T-helper 17 cell (primary cell): Measurements from ENCODE around the gene HMCN1. TPM values are rescaled to one million over a fixed set of nuclear protein-coding genes. Genes with fewer than 3 reads are reported as not detected.
"Not testable (repeated sequence)": the region's sequence is repeated elsewhere in the genome, so short reads cannot be mapped to it uniquely, and the experiment has no call there.

ENCODE experiments used
- ATAC-seq: fragments of 150-1000 bp; cut with Tn5 transposase; 2 replicates; pipeline ENCODE4 v1.10.0; 2021; ENCODE audit warnings: mild to moderate bottlenecking, moderate library complexity
- DNase-seq, 3 donors: peaks; one replicate each; pipeline versions ENCODE4 v3.0.0 to v3.0.0-alpha.2; 2020 to 2021
- H3K9me3 ChIP-seq: one replicate; pipeline ENCODE4 v1.7.0; 2013; ENCODE audit warnings: low read length, mild to moderate bottlenecking; ENCODE audit not compliant: control insufficient read depth, poor library complexity, severe bottlenecking
- H3K27ac Mint-ChIP-seq: one replicate; pipeline ENCODE4 v1.8.0; 2022; ENCODE audit warnings: mild to moderate bottlenecking, moderate library complexity, mixed read lengths
- H3K27me3 Mint-ChIP-seq: one replicate; pipeline ENCODE4 v1.8.0; 2022; ENCODE audit warnings: mixed read lengths
- H3K36me3 Mint-ChIP-seq: one replicate; pipeline ENCODE4 v1.8.0; 2022; ENCODE audit warnings: low read depth, mixed read lengths
- H3K4me1 Mint-ChIP-seq: one replicate; pipeline ENCODE4 v1.8.0; 2022; ENCODE audit warnings: mild to moderate bottlenecking, mixed read lengths
- H3K4me3 Mint-ChIP-seq: one replicate; pipeline ENCODE4 v1.8.0; 2022; ENCODE audit warnings: mild to moderate bottlenecking, moderate library complexity, mixed read lengths
- total RNA-seq, 4 donors: library from RNA in 2 of 4; stranded (reverse) in 2 of 4; gene quantifications; one replicate each; pipeline ENCODE4 v1.2.3 and lab custom pipeline; 2022 to 2026

HMCN1 gene
- total RNA-seq, 2 donors from 2014 or later = 0.05 to 0.57 TPM

- Mint-ChIP-seq H3K4me1 (no peaks in the 10 kb centered on the region), H3K27me3 (no peaks in the 10 kb centered on the region), H3K27ac (no peak overlapping the region), H3K4me3 (no peak overlapping the region), H3K36me3 (no peaks in the 10 kb centered on the region)
- DNase-seq = no peak
- H3K9me3 ChIP-seq = no peaks in the 10 kb centered on the region
- no peak for ATAC-seq
Measured at GRCh38 chr1:186142916-186143315, 408.7 kb downstream of the HMCN1 start.

DNA sequence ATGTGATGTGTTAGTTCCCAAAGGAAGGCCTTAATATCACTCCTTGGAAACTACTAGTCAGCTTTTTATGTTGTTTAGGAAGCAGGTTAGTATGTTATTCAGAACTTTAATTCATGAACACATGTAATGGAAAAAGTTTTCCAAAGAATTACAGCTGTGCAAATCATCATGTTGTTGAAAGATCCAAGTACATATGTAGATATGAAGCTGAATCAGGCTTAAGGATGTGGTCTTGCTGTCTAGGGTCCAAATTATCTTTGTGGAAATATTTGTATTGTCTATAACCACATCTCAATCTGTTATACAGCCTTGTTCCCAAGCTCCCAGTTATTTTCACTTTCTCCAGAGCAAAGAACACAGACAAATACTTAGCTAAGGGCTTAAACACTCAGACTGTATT, 409.3 kb downstream of the HMCN1 start:
- Mint-ChIP-seq H3K27ac (no peak overlapping the region), H3K4me1 (no peaks in the 10 kb centered on the region), H3K27me3 (no peaks in the 10 kb centered on the region), H3K36me3 (no peaks in the 10 kb centered on the region), H3K4me3 (no peak overlapping the region)
- no peaks in the 10 kb centered on the region for H3K9me3 ChIP-seq
- ATAC-seq = no peak
- DNase-seq = no peak

DNA sequence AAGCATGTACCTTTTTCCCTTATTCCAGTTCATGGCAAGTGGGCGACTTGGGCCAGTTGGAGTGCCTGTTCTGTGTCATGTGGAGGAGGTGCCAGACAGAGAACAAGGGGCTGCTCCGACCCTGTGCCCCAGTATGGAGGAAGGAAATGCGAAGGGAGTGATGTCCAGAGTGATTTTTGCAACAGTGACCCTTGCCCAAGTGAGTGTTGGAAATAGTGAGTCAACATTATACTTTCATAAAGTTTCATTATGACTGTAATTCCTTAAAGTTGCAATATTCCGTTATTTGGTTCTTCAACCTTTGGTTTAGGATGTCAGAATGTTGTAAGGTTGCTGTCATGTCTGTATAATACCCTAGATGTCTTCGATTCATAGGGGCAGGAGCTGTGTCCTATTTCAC, 410.3 kb downstream of the HMCN1 start:
- Mint-ChIP-seq H3K4me1 (no peaks in the 10 kb centered on the region), H3K27ac (no peak overlapping the region), H3K27me3 (no peaks in the 10 kb centered on the region), H3K4me3 (no peak overlapping the region), H3K36me3 (no peaks in the 10 kb centered on the region)
- ATAC-seq (no peak), DNase-seq (no peak)
- no peaks in the 10 kb centered on the region for H3K9me3 ChIP-seq

DNA sequence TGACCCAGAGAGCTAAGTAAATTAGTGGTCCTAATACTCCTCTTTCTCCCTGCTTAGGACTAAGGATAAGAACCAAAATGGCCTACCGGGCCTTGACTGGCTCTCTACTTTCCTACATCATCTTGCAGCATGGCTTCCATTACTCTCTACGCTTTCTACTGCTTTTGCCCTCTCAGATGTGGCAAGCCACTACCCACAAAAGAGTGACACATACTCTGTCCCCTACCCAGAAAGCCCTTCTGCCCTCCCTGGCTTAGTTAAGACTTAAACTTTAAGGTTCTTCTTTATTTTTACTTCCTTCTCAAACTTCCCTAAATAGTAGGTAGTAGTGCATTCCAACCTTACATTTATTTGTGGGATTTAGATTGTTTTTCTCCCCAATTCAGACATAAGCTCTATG, 412.8 kb downstream of the HMCN1 start:
- H3K27me3 Mint-ChIP-seq = no peaks in the 10 kb centered on the region
- no peak overlapping the region for H3K27ac Mint-ChIP-seq
- no peaks in the 10 kb centered on the region for H3K9me3 ChIP-seq
- DNase-seq (no peak), ATAC-seq (no peak)
- H3K4me1 Mint-ChIP-seq = no peaks in the 10 kb centered on the region
- no peak overlapping the region for H3K4me3 Mint-ChIP-seq
- no peaks in the 10 kb centered on the region for H3K36me3 Mint-ChIP-seq

DNA sequence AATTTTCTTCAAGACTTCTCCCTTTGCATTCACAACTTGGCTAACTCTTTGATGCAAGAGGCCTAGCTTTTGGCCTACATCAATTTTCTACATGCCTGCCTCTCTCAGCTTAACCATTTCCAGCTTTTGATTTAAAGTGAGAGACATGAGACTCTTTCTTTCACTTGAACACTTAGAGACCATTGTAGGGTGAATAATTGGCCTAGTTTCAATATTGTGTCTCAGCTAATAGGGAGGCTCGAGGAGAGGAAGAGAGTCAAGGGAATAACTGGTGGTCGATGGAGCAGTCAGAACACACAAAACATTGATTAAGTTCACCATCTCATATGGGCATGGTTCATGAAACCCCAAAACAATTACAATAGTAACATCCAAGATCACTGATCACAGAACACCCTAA, 415.4 kb downstream of the HMCN1 start:
- H3K27ac Mint-ChIP-seq = no peak overlapping the region
- peaks cover 16% of the 10 kb centered on the region for H3K27me3 Mint-ChIP-seq
- DNase-seq (no peak), ATAC-seq (no peak)
- H3K4me1 Mint-ChIP-seq = no peaks in the 10 kb centered on the region
- H3K36me3 Mint-ChIP-seq = no peaks in the 10 kb centered on the region
- H3K4me3 Mint-ChIP-seq = no peak overlapping the region
- H3K9me3 ChIP-seq = no peaks in the 10 kb centered on the region

- Mint-ChIP-seq H3K27ac (no peak overlapping the region), H3K4me3 (no peak overlapping the region), H3K36me3 (no peaks in the 10 kb centered on the region), H3K27me3 (peaks cover 23% of the 10 kb centered on the region), H3K4me1 (no peaks in the 10 kb centered on the region)
- no peak for DNase-seq
- no peaks in the 10 kb centered on the region for H3K9me3 ChIP-seq
- ATAC-seq = no peak
Measured at GRCh38 chr1:186152227-186152619, 418.0 kb downstream of the HMCN1 start.

- no peak for DNase-seq
Measured at GRCh38 chr1:186152620-186153239, 418.5 kb downstream of the HMCN1 start.

DNA sequence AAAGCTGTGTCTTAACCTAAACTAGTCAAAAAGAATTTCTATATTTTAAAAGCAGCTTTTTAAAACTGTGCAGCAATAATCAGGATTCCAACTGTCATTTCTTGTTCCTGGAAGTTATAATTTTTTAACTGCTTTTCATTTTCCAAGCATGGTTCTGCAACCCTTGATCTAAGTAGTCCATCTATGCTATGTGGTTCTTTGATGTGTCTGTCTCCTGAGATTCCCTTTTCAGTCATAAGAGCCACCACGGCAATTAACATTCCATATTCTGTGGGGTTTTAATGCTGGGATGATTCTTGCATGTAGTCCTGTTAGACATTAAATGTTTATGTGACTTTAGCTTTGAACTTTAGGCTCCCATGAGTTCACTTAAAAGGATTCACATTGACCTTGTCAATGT, 420.5 kb downstream of the HMCN1 start:
- Mint-ChIP-seq H3K27me3 (peaks cover 23% of the 10 kb centered on the region), H3K4me3 (no peak overlapping the region), H3K27ac (no peak overlapping the region), H3K4me1 (no peaks in the 10 kb centered on the region), H3K36me3 (no peaks in the 10 kb centered on the region)
- no peak for DNase-seq
- ATAC-seq = no peak
- H3K9me3 ChIP-seq = no peaks in the 10 kb centered on the region

More at GRCh38 chr1:186152620-186153239, 418.5 kb downstream of the HMCN1 start:
- peaks cover 23% of the 10 kb centered on the region for H3K27me3 Mint-ChIP-seq
- H3K27ac Mint-ChIP-seq = no peak overlapping the region
- no peak for ATAC-seq
- no peaks in the 10 kb centered on the region for H3K4me1 Mint-ChIP-seq
- no peaks in the 10 kb centered on the region for H3K36me3 Mint-ChIP-seq
- no peak overlapping the region for H3K4me3 Mint-ChIP-seq
- no peaks in the 10 kb centered on the region for H3K9me3 ChIP-seq

DNA sequence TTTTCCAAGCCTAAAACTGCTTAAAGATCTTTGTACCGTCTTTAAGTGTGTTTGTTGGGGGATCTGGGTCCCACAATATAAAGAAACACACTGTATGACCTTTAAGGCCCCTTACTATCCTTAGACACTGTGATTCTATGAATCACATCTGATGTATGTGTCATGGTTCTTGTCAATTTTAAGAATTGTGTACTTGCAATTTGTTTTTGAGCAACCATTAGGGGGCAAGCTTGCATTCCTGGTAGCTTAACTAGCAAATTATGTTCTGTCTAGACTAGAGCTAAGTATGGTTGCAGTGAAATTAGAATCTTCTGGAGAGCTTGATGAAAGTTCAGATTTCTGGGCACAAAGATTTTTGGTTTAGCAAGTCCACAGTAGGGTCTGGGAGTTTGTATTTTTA, 421.4 kb downstream of the HMCN1 start:
- ATAC-seq (no peak), DNase-seq (no peak)
- Mint-ChIP-seq H3K27me3 (peaks cover 23% of the 10 kb centered on the region), H3K4me3 (no peak overlapping the region), H3K27ac (no peak overlapping the region), H3K4me1 (no peaks in the 10 kb centered on the region), H3K36me3 (no peaks in the 10 kb centered on the region)
- no peaks in the 10 kb centered on the region for H3K9me3 ChIP-seq

- peaks cover 18% of the 10 kb centered on the region for H3K27me3 Mint-ChIP-seq
- ATAC-seq, H3K36me3 Mint-ChIP-seq, DNase-seq, H3K9me3 ChIP-seq, H3K27ac Mint-ChIP-seq, H3K4me1 Mint-ChIP-seq, H3K4me3 Mint-ChIP-seq: not testable (repeated sequence)
Measured at GRCh38 chr1:186162895-186163294, 428.7 kb downstream of the HMCN1 start.

- DNase-seq (no peak), ATAC-seq (no peak)
- Mint-ChIP-seq H3K27ac (no peak overlapping the region), H3K4me1 (no peaks in the 10 kb centered on the region), H3K4me3 (no peak overlapping the region), H3K27me3 (peaks cover 18% of the 10 kb centered on the region), H3K36me3 (no peaks in the 10 kb centered on the region)
- no peaks in the 10 kb centered on the region for H3K9me3 ChIP-seq
Measured at GRCh38 chr1:186164773-186165172, 430.6 kb downstream of the HMCN1 start.

- H3K27me3 Mint-ChIP-seq = peaks cover 18% of the 10 kb centered on the region
Measured at GRCh38 chr1:186165303-186165702, 431.1 kb downstream of the HMCN1 start.

DNA sequence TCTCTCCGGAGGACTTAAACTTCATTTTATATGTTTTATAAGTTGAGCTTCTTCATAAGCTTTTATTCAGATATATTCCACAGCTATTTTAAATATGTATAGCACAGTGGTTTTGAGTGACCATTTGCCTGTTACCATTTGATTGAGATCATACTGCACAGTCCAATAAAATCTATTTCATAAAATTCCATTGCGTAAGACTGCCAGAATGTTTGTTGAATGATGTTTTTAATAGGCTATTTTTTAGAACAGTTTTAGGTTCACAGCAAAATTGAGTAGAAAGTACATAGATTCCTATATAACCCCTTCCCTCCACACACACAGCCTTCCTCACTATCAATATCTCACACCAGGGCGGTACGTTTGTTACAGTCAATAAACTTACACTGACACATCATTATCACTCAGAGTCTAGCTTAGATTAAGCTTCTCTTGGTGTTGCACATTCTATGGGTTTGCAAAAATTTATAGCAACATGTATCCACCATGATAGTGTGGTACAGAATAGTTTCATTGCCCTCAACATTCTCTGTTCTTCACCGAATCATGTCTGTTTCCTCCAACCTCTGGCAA, 433.0 kb downstream of the HMCN1 start:
- ATAC-seq (no peak), DNase-seq (no peak)
- H3K4me3 Mint-ChIP-seq = no peak overlapping the region
- no peaks in the 10 kb centered on the region for H3K9me3 ChIP-seq
- H3K4me1 Mint-ChIP-seq = no peaks in the 10 kb centered on the region
- H3K27ac Mint-ChIP-seq = no peak overlapping the region
- peaks cover 18% of the 10 kb centered on the region for H3K27me3 Mint-ChIP-seq
- no peaks in the 10 kb centered on the region for H3K36me3 Mint-ChIP-seq

More at GRCh38 chr1:186165303-186165702, 431.1 kb downstream of the HMCN1 start:
- Mint-ChIP-seq H3K27ac (no peak overlapping the region), H3K4me3 (no peak overlapping the region), H3K36me3 (no peaks in the 10 kb centered on the region), H3K4me1 (no peaks in the 10 kb centered on the region)
- DNase-seq (no peak), ATAC-seq (no peak)
- H3K9me3 ChIP-seq = no peaks in the 10 kb centered on the region

DNA sequence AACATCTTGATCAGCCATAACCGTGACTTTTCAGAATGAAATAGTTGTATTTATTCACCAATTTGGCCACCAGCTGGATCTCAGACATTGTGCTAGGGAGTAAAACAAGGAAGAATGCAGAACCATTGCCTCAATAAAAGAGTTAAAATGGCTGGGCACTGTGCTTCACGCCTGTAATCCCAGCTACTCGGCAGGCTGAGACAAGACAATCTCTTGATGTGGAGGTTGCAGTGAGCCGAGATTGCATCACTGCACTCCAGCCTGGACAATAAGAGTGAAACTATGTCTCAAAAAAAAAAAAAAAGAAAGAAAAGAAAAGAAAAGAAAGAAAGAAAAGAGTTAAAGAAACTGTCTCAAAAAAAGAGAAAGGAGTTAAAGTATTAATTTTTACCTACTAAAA, 441.4 kb downstream of the HMCN1 start:
- no peak for DNase-seq
- no peak overlapping the region for H3K4me3 Mint-ChIP-seq
- H3K4me1 Mint-ChIP-seq = no peaks in the 10 kb centered on the region
- H3K36me3 Mint-ChIP-seq = no peaks in the 10 kb centered on the region
- H3K27me3 Mint-ChIP-seq = peaks cover 4% of the 10 kb centered on the region
- no peak for ATAC-seq
- H3K27ac Mint-ChIP-seq = no peak overlapping the region
- H3K9me3 ChIP-seq = no peaks in the 10 kb centered on the region
